HG02678 (cell line): ENCODE measurements around the gene DAB2IP.

Source experiments
- ATAC-seq: cut with Tn5 transposase; IDR thresholded peaks from one replicate; pipeline ENCODE4 v1.9.1; 2021; ENCODE audit warnings: mild to moderate bottlenecking, moderate library complexity; ENCODE audit not compliant: unreplicated experiment

Gene DAB2IP

GRCh38 chr9:121700165-121700831 is 48.9 kb downstream of the DAB2IP start:
- ATAC-seq: no peak

DNA sequence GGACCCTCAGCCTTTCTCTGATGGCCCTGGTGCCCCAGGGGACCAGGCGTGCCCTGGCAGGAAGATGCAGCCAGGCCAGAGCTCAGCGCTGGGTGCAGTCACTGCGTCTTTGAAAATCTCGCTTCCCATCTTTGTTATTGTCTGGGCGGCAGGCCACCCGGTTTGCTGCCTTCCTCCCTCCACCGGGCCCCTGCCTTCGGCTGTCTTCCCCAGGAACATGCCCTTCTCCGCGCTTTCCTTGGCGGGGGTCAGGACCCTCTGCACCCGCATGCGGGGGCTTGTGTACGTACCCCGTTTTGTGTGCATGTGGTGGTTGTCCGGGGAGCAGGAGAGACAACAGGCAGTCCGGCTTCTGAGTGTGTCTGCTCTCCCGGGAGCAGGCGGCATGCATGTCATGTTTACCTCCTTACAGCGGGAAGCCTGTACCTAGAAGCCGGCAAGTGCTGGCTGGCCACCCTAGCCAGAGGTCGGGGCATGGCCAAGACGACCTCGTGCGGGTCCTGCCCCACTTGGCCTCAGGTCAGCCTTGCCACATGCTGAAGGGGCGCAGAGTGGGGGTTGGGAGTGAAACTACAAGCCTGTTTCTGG is 49.5 kb downstream of the DAB2IP start:
- ATAC-seq: no peak

GRCh38 chr9:121701736-121702261 is 50.4 kb downstream of the DAB2IP start:
- no peak for ATAC-seq

DNA sequence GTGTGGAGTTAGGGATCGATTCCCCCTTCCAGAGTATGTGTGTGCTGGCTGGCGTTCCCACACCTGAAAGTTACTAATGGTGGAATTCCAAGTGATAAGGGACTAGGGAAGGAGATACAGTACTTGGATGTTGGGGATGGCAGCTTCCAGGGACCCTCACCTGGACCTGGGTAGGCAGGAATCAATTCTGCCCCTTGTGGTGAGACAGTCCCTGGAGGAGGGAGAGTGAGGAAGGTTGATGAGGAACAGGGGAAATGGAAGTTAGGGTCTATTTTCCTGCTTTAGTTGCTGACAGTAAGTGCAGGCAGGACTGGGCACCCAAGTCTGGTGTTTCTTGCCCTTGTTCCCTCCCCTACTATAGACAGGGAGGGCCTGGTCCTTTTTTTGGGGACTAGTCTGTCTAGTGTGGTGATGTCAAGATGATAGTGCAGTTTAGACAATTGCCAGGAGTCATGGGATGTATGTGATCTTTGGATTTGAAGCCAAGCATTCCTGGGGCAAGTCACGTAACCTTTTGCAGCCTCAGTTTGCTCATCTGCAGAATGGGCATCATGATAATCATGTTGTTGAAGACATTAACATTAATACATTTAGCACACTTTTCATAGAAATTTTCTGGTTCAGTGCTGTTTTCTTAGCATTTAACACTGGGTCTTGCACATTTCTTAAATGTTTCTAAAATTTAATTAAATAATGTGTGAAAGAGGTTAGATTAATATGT is 51.7 kb downstream of the DAB2IP start:
- no peak for ATAC-seq

DNA sequence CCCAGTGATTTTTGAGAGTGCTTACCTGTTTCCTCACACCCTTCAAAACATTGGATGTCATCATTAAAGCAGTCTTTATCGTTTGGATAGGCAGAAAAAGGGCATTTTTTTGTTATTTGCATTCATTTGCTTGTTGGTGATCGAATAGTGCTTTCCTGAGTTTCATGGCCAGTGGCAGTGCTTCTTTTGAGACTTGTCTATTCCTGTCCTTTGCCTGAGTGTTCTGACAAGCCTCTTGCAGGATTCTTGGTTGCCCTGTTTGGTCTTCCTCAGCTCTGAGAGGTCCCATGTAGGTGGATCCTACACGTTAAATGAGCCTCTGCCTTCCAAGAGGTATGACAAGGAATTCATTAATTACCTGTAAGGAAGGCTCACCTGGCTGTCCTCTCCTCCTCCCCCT is 52.8 kb downstream of the DAB2IP start:
- no peak for ATAC-seq

- ATAC-seq: no peak
Observed at GRCh38 chr9:121706149-121706750, 54.8 kb downstream of the DAB2IP start.

- peak; percentile 92 for ATAC-seq
Observed at GRCh38 chr9:121707477-121708424, 56.3 kb downstream of the DAB2IP start.

DNA sequence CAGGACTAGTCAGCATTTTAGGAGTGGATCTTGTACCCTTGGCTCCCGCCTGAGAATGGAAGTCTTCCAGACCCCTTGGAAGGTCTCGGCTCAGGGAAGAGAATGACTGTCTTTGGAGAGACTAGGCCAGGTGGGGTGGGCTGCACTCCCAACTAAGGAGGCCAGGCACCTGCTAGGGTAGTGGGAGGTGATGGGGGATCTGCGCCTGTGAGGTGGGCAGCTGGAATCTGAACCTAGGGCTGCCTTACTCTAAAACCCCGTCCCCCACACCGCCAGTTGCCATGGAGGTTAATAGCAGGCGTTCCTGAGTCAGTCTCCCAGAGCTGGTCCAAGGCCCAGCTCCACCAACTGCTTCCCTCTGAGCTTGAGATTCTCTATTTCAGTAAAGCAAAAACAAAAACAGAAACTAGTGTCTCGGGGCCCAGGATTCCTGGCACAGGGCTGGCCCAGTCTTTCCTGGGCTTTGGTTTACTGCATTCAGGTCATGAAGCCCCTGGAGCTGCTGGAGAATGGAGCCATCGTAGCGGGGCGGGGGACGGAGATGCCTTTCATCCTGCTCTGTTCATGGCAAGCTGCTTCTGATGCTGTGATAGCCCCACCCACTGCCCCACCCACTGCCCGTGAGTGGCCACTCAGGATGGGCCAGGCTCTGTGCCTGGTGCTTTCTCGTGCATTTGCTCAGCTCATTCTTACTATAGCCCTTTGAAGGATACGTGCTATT is 57.5 kb downstream of the DAB2IP start:
- ATAC-seq: no peak

DNA sequence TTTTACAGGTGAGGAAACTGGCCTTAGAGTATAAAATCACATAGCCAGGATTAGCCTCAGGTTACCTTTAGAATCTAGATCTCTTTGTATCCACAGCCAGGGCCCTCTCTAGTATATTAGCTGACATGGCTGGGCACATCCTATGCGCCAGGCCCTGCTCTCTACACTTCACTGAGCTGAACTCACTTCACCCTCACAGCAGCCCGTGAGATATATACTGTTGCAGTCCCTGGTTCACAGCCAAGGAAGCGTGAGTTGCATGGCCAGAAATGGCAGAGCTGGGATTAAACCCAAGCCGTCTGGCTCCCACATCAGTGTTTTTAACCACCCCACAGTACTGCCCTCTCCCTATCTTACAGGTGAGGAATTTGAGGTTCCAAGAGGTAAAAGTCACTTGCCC is 58.4 kb downstream of the DAB2IP start:
- no peak for ATAC-seq

DNA sequence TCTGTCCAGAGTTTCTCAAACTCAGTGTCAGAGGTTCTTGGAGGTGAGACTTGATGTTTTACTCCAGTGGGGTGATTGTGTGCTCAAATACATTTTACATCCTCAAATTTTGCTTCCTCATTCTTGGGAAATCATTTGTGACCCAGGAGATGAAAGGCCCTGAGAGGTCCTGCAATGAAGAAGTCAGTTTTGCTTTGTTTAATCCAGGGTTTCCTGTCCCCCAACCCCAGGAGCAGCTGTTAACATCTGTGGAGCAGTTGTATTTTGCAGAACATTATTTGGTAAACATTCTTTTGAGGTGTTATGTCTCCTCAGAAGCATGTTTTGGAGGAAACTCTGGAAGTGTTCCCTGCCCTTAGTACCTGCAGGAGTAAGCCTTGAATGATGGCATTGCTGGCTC is 59.8 kb downstream of the DAB2IP start:
- no peak for ATAC-seq

GRCh38 chr9:121711797-121712196 is 60.4 kb downstream of the DAB2IP start:
- no peak for ATAC-seq

DNA sequence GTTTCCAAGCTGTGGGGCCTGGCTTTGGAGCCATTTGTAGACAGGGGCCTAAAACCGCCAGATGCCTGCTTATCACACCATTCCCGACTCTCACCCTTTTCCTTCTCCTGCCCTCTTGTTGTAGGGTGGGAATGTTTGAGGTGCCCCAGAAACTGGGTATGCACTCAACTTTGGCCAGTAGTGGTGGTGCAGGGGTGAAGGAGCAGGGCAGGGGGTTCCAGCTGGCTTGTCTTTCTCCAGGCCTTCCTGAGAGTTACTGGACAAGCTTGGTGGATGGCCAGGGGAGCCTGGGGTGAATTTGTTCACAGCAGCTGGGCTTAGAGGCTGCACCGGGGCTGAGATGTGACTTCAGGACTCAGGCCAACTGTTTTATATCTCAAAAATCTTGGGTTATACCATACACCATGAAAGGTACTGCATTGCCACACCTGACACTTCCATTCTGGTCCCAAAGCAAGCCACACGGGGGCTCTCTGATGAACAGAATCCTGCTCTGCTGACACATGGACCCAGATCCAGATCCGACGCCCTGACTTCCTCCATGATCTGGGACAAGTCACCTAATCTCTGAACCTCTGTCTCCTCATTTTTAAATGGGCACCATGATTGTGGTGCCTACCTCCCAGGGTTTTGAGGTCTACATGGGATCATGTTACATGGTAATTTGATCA is 62.1 kb downstream of the DAB2IP start:
- ATAC-seq: no peak

- ATAC-seq: no peak
Observed at GRCh38 chr9:121714075-121714705, 62.8 kb downstream of the DAB2IP start.

DNA sequence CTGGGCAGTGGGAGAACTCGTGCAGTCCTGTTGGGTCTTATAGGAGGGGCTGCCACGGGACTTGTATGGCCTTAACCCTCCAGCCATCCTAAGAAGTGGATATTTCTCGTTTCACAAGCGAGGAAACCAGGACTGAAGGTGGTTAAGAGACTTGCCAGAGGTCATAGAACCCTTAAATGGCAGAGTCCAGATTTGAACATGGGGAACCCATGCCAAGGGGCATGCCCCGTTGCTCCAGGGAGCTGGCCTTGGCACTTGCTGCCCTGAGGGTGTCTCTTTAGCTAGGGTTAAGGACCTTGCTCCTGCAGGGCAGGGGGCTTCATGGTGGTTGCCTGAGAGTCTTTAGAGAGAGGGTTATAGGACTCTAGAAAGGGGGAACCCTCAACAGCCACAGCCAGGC is 63.4 kb downstream of the DAB2IP start:
- no peak for ATAC-seq

DNA sequence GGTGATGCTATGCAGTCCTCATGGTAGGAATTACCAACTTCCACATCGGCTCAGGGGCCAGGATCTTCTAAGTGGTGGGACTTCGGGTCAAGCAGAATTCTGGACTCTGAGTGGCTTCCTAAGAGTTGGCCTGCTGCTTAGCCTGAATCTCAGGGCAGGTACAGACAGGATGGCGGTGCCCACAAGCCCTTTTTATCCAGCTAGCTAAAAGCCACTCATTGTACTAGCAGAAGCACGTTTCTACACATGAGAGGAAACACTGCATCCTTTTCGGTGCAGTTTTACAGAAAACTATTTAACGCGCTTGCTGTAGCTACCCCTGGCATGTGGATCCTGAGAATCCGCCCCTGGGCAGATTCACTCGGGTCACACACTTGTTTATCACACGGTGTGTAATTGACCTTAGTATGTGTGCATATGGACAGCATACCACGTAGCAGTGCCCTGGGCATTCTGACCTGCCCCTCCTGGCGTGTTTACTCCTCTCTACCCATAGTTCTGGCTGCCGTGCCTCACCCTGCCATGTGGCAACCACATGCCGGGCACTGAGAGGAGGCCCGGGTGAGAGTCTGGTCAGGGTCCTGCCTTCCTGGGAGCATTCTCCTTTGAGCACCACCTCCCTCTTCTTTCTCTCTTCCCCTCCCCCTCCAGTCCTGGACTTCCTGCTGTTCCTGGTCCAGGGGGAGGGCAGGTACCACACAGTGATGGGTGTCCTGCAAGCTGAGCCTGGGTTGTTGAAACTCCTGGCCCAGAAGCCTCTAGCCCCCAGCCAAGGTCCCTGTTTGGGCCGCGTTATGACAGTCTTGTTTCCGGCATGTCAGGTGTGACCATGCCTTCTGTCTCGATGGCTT is 65.9 kb downstream of the DAB2IP start:
- no peak for ATAC-seq

GRCh38 chr9:121718084-121718483 is 66.7 kb downstream of the DAB2IP start:
- no peak for ATAC-seq

GRCh38 chr9:121718501-121718900 is 67.1 kb downstream of the DAB2IP start:
- no peak for ATAC-seq
